ENCODE data around the gene IL1RAPL1. TPM values are rescaled to one million over a fixed set of nuclear protein-coding genes. Genes with fewer than 3 reads are reported as not detected.

The IL1RAPL1 gene
- total RNA-seq, 4 donors from 2014 or later, result 0.42 to 0.99 (median 0.46) TPM

DNA sequence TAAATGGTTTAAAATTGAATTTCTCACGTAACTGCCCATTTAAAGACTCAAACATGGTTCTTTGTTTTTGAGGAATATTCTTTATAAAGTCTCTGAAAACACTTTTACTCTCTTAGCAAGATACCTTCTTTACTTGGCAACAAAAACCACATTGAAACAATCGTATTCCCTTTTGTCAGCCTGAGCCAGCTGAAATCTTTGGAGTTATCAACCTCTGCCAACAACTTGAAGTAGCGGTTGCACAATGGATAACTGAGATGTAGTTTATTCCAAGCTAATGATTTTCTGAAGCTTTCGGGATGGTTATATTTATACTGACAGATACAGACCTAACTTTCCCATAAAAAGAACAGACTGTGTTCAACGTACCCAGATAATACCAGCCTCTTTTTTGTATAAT, 561.3 kb downstream of the IL1RAPL1 start:
- intact Hi-C loops (cut with DNase I), result no loop called here
- no peaks in the 10 kb centered on the region for H3K4me1 ChIP-seq
- WGBS, result 68% methylated on average over 5 of the region's 5 CpGs
- DNase-seq (ENCODE audit: extremely low spot score), result no peak
- no peak overlapping the region for H3K4me3 ChIP-seq
- H3K9me3 ChIP-seq, result no peaks in the 10 kb centered on the region
- no peak overlapping the region for H3K27ac ChIP-seq (replicated peaks in 1 of 4)
- TF ChIP-seq POLR2A (IDR thresholded peaks at IDR 0.05; ENCODE audit: low read depth) (no peak), POLR2AphosphoS5 (IDR thresholded peaks at IDR 0.05) (no peak), EP300 (IDR thresholded peaks at IDR 0.05) (no peak)
- TF ChIP-seq, protein P1, sequence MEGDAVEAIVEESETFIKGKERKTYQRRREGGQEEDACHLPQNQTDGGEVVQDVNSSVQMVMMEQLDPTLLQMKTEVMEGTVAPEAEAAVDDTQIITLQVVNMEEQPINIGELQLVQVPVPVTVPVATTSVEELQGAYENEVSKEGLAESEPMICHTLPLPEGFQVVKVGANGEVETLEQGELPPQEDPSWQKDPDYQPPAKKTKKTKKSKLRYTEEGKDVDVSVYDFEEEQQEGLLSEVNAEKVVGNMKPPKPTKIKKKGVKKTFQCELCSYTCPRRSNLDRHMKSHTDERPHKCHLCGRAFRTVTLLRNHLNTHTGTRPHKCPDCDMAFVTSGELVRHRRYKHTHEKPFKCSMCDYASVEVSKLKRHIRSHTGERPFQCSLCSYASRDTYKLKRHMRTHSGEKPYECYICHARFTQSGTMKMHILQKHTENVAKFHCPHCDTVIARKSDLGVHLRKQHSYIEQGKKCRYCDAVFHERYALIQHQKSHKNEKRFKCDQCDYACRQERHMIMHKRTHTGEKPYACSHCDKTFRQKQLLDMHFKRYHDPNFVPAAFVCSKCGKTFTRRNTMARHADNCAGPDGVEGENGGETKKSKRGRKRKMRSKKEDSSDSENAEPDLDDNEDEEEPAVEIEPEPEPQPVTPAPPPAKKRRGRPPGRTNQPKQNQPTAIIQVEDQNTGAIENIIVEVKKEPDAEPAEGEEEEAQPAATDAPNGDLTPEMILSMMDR (IDR thresholded peaks at IDR 0.05), result no peak
- H3K36me3 ChIP-seq, result no peaks in the 10 kb centered on the region
- H3K27me3 ChIP-seq, result no peaks in the 10 kb centered on the region

DNA sequence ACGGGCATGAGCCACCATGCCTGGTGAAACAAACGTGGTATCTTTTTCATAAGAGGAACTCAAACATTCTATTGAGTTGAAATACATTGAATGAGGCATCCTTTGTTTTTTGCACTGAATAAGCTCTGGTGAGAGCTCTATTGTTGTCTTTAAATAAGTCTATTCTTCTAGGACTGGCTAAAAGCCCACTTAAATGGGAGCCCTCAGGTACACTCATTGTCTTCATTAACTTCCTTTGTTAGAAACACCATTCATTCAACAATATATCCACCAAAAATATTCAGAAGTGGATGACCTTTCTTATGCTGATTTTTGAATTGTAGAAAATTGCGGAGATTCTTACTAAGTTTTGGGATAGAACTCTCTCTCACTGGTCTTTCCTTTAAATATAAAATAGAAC, 568.0 kb downstream of the IL1RAPL1 start:
- intact Hi-C loops (cut with DNase I), result no loop called here
- WGBS, result 62% methylated on average over 3 of the region's 3 CpGs
- Histone ChIP-seq H3K4me3 (no peak overlapping the region), H3K27me3 (no peaks in the 10 kb centered on the region), H3K27ac (replicated peaks in 1 of 4) (no peak overlapping the region), H3K36me3 (no peaks in the 10 kb centered on the region), H3K4me1 (no peaks in the 10 kb centered on the region), H3K9me3 (no peaks in the 10 kb centered on the region)
- TF ChIP-seq POLR2A (IDR thresholded peaks at IDR 0.05; ENCODE audit: low read depth), result no peak
- TF ChIP-seq EP300 (IDR thresholded peaks at IDR 0.05), result no peak
- TF ChIP-seq, protein P1 (IDR thresholded peaks at IDR 0.05), result no peak
- no peak for TF ChIP-seq POLR2AphosphoS5 (IDR thresholded peaks at IDR 0.05)
- DNase-seq (ENCODE audit: extremely low spot score), result no peak

DNA sequence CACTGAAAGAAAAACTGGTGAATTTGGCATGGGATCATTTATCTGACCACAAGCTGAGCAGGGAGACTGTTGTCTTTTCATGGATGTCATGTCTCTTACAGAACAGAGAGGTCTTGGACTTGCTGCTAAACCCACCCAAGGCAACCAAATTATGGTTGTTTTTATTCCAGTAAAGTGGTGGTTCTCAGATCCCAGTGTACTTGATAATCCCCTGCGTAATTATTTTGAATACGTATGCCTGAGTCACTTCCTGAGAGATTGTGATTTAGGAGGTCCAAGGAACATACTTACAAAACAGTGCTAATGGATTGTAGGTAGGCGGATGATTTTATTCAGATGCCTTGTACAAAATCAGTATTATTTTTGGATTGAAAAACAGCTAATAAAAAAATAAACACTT, 585.6 kb downstream of the IL1RAPL1 start:
- Histone ChIP-seq H3K27ac (replicated peaks in 1 of 4) (no peak overlapping the region), H3K4me1 (no peaks in the 10 kb centered on the region), H3K9me3 (no peaks in the 10 kb centered on the region), H3K27me3 (no peaks in the 10 kb centered on the region), H3K36me3 (no peaks in the 10 kb centered on the region), H3K4me3 (no peak overlapping the region)
- intact Hi-C loops (cut with DNase I), result no loop called here
- TF ChIP-seq, protein P1 (IDR thresholded peaks at IDR 0.05), result no peak
- no peak for TF ChIP-seq POLR2AphosphoS5 (IDR thresholded peaks at IDR 0.05)
- no peak for TF ChIP-seq EP300 (IDR thresholded peaks at IDR 0.05)
- TF ChIP-seq POLR2A (IDR thresholded peaks at IDR 0.05; ENCODE audit: low read depth), result no peak
- WGBS, result 74% methylated on average over 3 of the region's 3 CpGs
- DNase-seq (ENCODE audit: extremely low spot score), result no peak

DNA sequence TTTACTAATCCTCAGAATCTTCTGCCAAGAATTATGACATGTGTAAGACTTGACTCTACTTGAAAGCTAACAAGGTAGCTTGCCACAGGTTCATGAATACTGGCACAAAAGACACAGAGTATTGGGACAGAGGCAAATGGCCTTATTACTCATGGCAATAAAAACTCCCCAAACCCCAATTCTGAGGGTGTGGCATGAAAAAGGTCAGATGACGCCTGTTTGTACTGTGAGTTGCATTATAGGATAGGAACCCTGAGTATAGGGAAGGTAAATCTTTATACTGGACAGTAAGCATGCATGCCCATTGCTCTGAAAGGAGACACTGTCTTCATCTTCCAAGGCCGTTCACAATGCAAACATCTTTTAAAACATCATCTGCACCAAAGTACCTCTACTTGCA, 600.0 kb downstream of the IL1RAPL1 start:
- H3K4me1 ChIP-seq, result no peaks in the 10 kb centered on the region
- H3K27ac ChIP-seq (replicated peaks in 1 of 4), result no peak overlapping the region
- intact Hi-C loops (cut with DNase I), result no loop called here
- TF ChIP-seq, protein P1 (IDR thresholded peaks at IDR 0.05), result no peak
- TF ChIP-seq EP300 (IDR thresholded peaks at IDR 0.05), result no peak
- TF ChIP-seq POLR2A (IDR thresholded peaks at IDR 0.05; ENCODE audit: low read depth), result no peak
- no peak for TF ChIP-seq POLR2AphosphoS5 (IDR thresholded peaks at IDR 0.05)
- no peaks in the 10 kb centered on the region for H3K9me3 ChIP-seq
- no peak for DNase-seq (ENCODE audit: extremely low spot score)
- H3K4me3 ChIP-seq, result no peak overlapping the region
- H3K27me3 ChIP-seq, result no peaks in the 10 kb centered on the region
- H3K36me3 ChIP-seq, result no peaks in the 10 kb centered on the region
- 65% methylated on average over 2 of the region's 2 CpGs for WGBS

DNA sequence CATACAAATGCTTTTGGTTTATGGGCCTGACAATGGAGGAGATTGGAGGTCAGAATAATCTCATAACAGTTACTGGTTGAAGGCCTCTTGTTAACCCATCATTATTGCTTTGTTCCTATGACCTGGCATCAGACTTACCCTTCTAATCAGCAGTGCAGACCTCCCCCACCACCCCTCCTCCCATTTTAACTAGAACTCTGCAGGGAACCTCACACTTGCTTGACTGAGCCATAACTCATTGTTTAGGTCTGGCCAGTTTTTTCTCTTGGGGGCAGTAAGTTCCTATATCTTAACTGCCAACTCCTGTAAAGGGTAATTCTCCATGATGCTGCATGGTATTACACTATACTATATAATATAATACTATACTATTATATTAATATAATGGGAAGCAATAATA, 609.3 kb downstream of the IL1RAPL1 start:
- TF ChIP-seq POLR2AphosphoS5 (IDR thresholded peaks at IDR 0.05) (no peak), EP300 (IDR thresholded peaks at IDR 0.05) (no peak), POLR2A (IDR thresholded peaks at IDR 0.05; ENCODE audit: low read depth) (no peak)
- TF ChIP-seq, protein P1 (IDR thresholded peaks at IDR 0.05), result no peak
- intact Hi-C loops (cut with DNase I), result no loop called here
- no peak for DNase-seq (ENCODE audit: extremely low spot score)
- H3K9me3 ChIP-seq, result no peaks in the 10 kb centered on the region
- H3K27me3 ChIP-seq, result no peaks in the 10 kb centered on the region
- H3K36me3 ChIP-seq, result no peaks in the 10 kb centered on the region
- no peaks in the 10 kb centered on the region for H3K4me1 ChIP-seq
- no peak overlapping the region for H3K4me3 ChIP-seq
- no peak overlapping the region for H3K27ac ChIP-seq (replicated peaks in 1 of 4)

Measured in esophagus muscularis mucosa (tissue), 4 donors.